OCI-LY7 (cell line): ENCODE results near the gene PDLIM1. TPM values are rescaled to one million over a fixed set of nuclear protein-coding genes. Genes with fewer than 3 reads are reported as not detected.

Experiments used
- BruUV-seq: library from RNA; stranded (reverse); fragments of 400-500 nt; replicated peaks from 2 replicates; lab custom pipeline; 2021; lab: Mats Ljungman, UMichigan
- CTCF ChIA-PET: fragments of 300-600 bp; sonication (Branson Sonifier 250); formaldehyde crosslinking; loops from one replicate; lab custom pipeline; 2022; ENCODE audit warnings: antibody characterized with exemption; ENCODE audit not compliant: unreplicated experiment; lab: Charles Lee
- POLR2A ChIA-PET: fragments of 300-600 bp; sonication (Branson Sonifier 250); formaldehyde crosslinking; loops from one replicate; lab custom pipeline; 2022; ENCODE audit warnings: antibody characterized with exemption; lab: Charles Lee
- DNase-seq: peaks from one replicate; pipeline ENCODE4 v3.0.0-alpha.2; 2015; ENCODE audit warnings: low spot score
- H2AFZ ChIP-seq: fragments of 200-600 bp; sonication (generic), shearing (Covaris generic); 2 replicates; pipeline ENCODE4 v1.6.1; 2014; ENCODE audit warnings: mild to moderate bottlenecking, antibody characterized with exemption, low read length, moderate library complexity
- H3K27ac ChIP-seq: fragments of 200-600 bp; sonication (generic); 2 replicates; pipeline ENCODE4 v1.5.1; 2014; ENCODE audit warnings: mixed run types, low read depth, mild to moderate bottlenecking, moderate library complexity, low read length, inconsistent platforms; ENCODE audit not compliant: poor library complexity, severe bottlenecking
- H3K36me3 ChIP-seq: fragments of 200-600 bp; sonication (generic); 2 replicates; pipeline ENCODE4 v1.6.1; 2014; ENCODE audit warnings: mild to moderate bottlenecking, antibody characterized with exemption, low read length, moderate library complexity, mixed read lengths; ENCODE audit not compliant: insufficient read depth
- H3K4me1 ChIP-seq: fragments of 200-600 bp; sonication (generic); 2 replicates; pipeline ENCODE4 v1.5.1; 2014; ENCODE audit warnings: mild to moderate bottlenecking, low read length; ENCODE audit not compliant: insufficient read depth, poor library complexity, severe bottlenecking
- H3K4me2 ChIP-seq: fragments of 200-600 bp; sonication (generic); 2 replicates; pipeline ENCODE4 v1.6.1; 2014; ENCODE audit warnings: mild to moderate bottlenecking, low read length
- H3K4me3 ChIP-seq: fragments of 200-600 bp; sonication (generic); 2 replicates; pipeline ENCODE4 v1.5.1; 2014; ENCODE audit warnings: mild to moderate bottlenecking, low read depth, low read length; ENCODE audit not compliant: poor library complexity, severe bottlenecking
- H3K79me2 ChIP-seq: fragments of 200-600 bp; sonication (generic); 2 replicates; pipeline ENCODE4 v1.6.1; 2016; ENCODE audit warnings: low read depth, mild to moderate bottlenecking, low read length, moderate library complexity, mixed read lengths; ENCODE audit not compliant: insufficient read depth
- H3K9me2 ChIP-seq: fragments of 200-600 bp; sonication (generic); 2 replicates; pipeline ENCODE4 v1.6.1; 2016; ENCODE audit warnings: mild to moderate bottlenecking, low read length, mixed read lengths; ENCODE audit not compliant: insufficient read depth
- H3K9me3 ChIP-seq: fragments of 200-600 bp; sonication (generic); 2 replicates; pipeline ENCODE4 v1.6.1; 2014; ENCODE audit warnings: mild to moderate bottlenecking, mixed run types, low read length, mixed read lengths
- H4K20me1 ChIP-seq: fragments of 200-600 bp; sonication (generic); 2 replicates; pipeline ENCODE4 v1.6.1; 2014; ENCODE audit warnings: mild to moderate bottlenecking, antibody characterized with exemption, low read length, moderate library complexity, mixed read lengths; ENCODE audit not compliant: insufficient read depth
- CTCF ChIP-seq: fragments of 200-600 bp; sonication (generic); conservative IDR thresholded peaks from 2 replicates; pipeline ENCODE4 v1.5.1; 2014; ENCODE audit warnings: mild to moderate bottlenecking, antibody characterized with exemption, low read length, moderate library complexity, mixed read lengths
- EZH2phosphoT487 ChIP-seq: fragments of 200-600 bp; sonication (generic); IDR thresholded peaks from 2 replicates; pipeline ENCODE4 v1.6.1; 2018; ENCODE audit warnings: low read depth, borderline replicate concordance, mild to moderate bottlenecking, mixed run types, antibody characterized with exemption, low read length, moderate library complexity, mixed read lengths
- intact Hi-C: fragments of 100-400 bp; cut with micrococcal nuclease; formaldehyde crosslinking; loops from one replicate; pipeline ENCODE4 v1.10.0; 2022; ENCODE audit not compliant: unreplicated experiment
- total RNA-seq, 2 experiments: library from RNA; depleted of rRNA in 1 of 2; stranded (reverse); fragments of >200 nt in 1 of 2; shearing (Covaris generic) in 1 of 2; gene quantifications; 2 replicates each; pipeline ENCODE4 v1.2.3, GENCODE V29; 2014 to 2022

Gene PDLIM1
- total RNA-seq, 2 experiments from 2014 or later, result 22.3 to 105 TPM

GRCh38 chr10:95245425-95246055 is 45.3 kb downstream of the PDLIM1 start:
- intact Hi-C loops, result loop anchor here (1.0 kb wide), 4 partner anchors 9 to 118 kb away; no protein-coding TSS in a partner anchor
- H3K27ac ChIP-seq, result peak overlapping the region; percentile 68
- CTCF ChIA-PET, result interaction anchor here (0.6 to 3.0 kb wide), 10 partner anchors 8 to 448 kb away, joined by 3 to 37 read pairs (median 5); partner anchors contain the start of gene TCTN3
- peak; percentile 65 for DNase-seq
- H3K4me3 ChIP-seq, result no peak overlapping the region
- peaks cover 62% of the 10 kb centered on the region for H3K4me1 ChIP-seq
- BruUV-seq, result no TSS peak
- no peaks in the 10 kb centered on the region for H3K9me3 ChIP-seq
- peak overlapping the region; percentile 37; the same call in 1 of the 2 replicates for H2AFZ ChIP-seq
- H3K36me3 ChIP-seq, result no peaks in the 10 kb centered on the region
- H3K9me2 ChIP-seq, result no peaks in the 10 kb centered on the region
- POLR2A ChIA-PET, result interaction anchor here (1.0 to 6.2 kb wide), 5 partner anchors 10 to 118 kb away, joined by 3 to 85 read pairs (median 12); partner anchors contain the start of gene PDLIM1
- H4K20me1 ChIP-seq, result no peaks in the 10 kb centered on the region
- H3K4me2 ChIP-seq, result peak overlapping the region; percentile 48
- TF ChIP-seq CTCF, result no peak
- TF ChIP-seq EZH2phosphoT487, result no peak
- H3K79me2 ChIP-seq, result no peaks in the 10 kb centered on the region

- Histone ChIP-seq H3K9me2 (no peaks in the 10 kb centered on the region), H3K4me2 (0 out of 2 replicates have a peak overlapping the region, but pooled peaks have one; percentile 0), H3K4me3 (no peak overlapping the region), H4K20me1 (no peaks in the 10 kb centered on the region), H3K36me3 (no peaks in the 10 kb centered on the region), H3K27ac (no peak overlapping the region), H2AFZ (no peak overlapping the region), H3K9me3 (no peaks in the 10 kb centered on the region), H3K79me2 (no peaks in the 10 kb centered on the region), H3K4me1 (peaks cover 62% of the 10 kb centered on the region)
- TF ChIP-seq CTCF (no peak), EZH2phosphoT487 (no peak)
- no peak for DNase-seq
- BruUV-seq, result no TSS peak
- POLR2A ChIA-PET, result interaction anchor here (0.8 to 6.2 kb wide), 8 partner anchors 9 to 809 kb away, joined by 3 to 85 read pairs (median 6); no protein-coding TSS in a partner anchor
- intact Hi-C loops, result no loop called here
- CTCF ChIA-PET, result interaction anchor here (1.0 to 2.5 kb wide), 4 partner anchors 51 to 118 kb away, joined by 3 to 9 read pairs (median 7); no protein-coding TSS in a partner anchor
Observed at GRCh38 chr10:95244152-95244551, 46.7 kb downstream of the PDLIM1 start.

GRCh38 chr10:95243318-95243617 is 47.5 kb downstream of the PDLIM1 start:
- POLR2A ChIA-PET, result interaction anchor here (1.0 to 6.2 kb wide), 10 partner anchors 8 to 131 kb away, joined by 3 to 85 read pairs (median 4); no protein-coding TSS in a partner anchor

More at GRCh38 chr10:95243318-95243617, 47.5 kb downstream of the PDLIM1 start:
- no peak for DNase-seq
- no TSS peak for BruUV-seq
- H3K9me2 ChIP-seq, result no peaks in the 10 kb centered on the region
- peak overlapping the region; percentile 19 for H3K27ac ChIP-seq
- H3K4me3 ChIP-seq, result no peak overlapping the region
- no peaks in the 10 kb centered on the region for H3K36me3 ChIP-seq
- H3K4me2 ChIP-seq, result peak overlapping the region; percentile 10; the same call in 1 of the 2 replicates
- H4K20me1 ChIP-seq, result no peaks in the 10 kb centered on the region
- peaks cover 66% of the 10 kb centered on the region for H3K4me1 ChIP-seq
- H2AFZ ChIP-seq, result no peak overlapping the region
- no peaks in the 10 kb centered on the region for H3K79me2 ChIP-seq
- intact Hi-C loops, result loop anchor here (1.0 kb wide), 3 partner anchors 35 to 110 kb away; no protein-coding TSS in a partner anchor
- H3K9me3 ChIP-seq, result no peaks in the 10 kb centered on the region
- TF ChIP-seq CTCF (peak; percentile 57; the same call in 1 of the 2 replicates), EZH2phosphoT487 (no peak)
- CTCF ChIA-PET, result interaction anchor here (0.7 to 2.5 kb wide), 6 partner anchors 52 to 127 kb away, joined by 4 to 9 read pairs (median 6); no protein-coding TSS in a partner anchor
